Measurements from ENCODE around the gene SCAMP1.

Gene SCAMP1

GRCh38 chr5:78369680-78370079 lies 9.3 kb downstream of the SCAMP1 start:
- no peak overlapping the region for H2AFZ ChIP-seq (ENCODE audit: low read length)
- TF ChIP-seq CTCF (IDR thresholded peaks at IDR 0.05; ENCODE audit: low read length) (no peak), EZH2 (IDR thresholded peaks at IDR 0.05; ENCODE audit: borderline replicate concordance, low read length) (no peak)
- H3K9ac ChIP-seq (ENCODE audit: low read length) = no peak overlapping the region
- no peaks in the 10 kb centered on the region for H3F3A ChIP-seq (ENCODE audit: insufficient read depth, low read length)
- H3K36me3 ChIP-seq (ENCODE audit: insufficient read depth, low read length) = peaks cover 8% of the 10 kb centered on the region; the same call in 1 of the 2 replicates
- H3K27ac ChIP-seq (ENCODE audit: low read depth, low read length, poor library complexity, severe bottlenecking) = no peak overlapping the region
- H3K4me1 ChIP-seq (ENCODE audit: insufficient read depth, low read length, severe bottlenecking) = peaks cover 31% of the 10 kb centered on the region
- H3K4me3 ChIP-seq (ENCODE audit: low read depth, low read length, poor library complexity, severe bottlenecking) = no peak overlapping the region
- H3K9me2 ChIP-seq (ENCODE audit: low read depth, low read length) = no peaks in the 10 kb centered on the region
- H3K27me3 ChIP-seq (ENCODE audit: insufficient read depth, low read length) = no peaks in the 10 kb centered on the region
- no peak overlapping the region for H3K4me2 ChIP-seq (ENCODE audit: low read length)
- no peaks in the 10 kb centered on the region for H4K20me1 ChIP-seq (ENCODE audit: insufficient read depth, low read length)
- H3K9me3 ChIP-seq (ENCODE audit: low read length) = no peaks in the 10 kb centered on the region
- H3K79me2 ChIP-seq (ENCODE audit: insufficient read depth, low read length) = peaks cover 96% of the 10 kb centered on the region

- no peak overlapping the region for H3K4me3 ChIP-seq (ENCODE audit: low read depth, low read length, poor library complexity, severe bottlenecking)
- no peak overlapping the region for H2AFZ ChIP-seq (ENCODE audit: low read length)
- H3K9ac ChIP-seq (ENCODE audit: low read length) = no peak overlapping the region
- H3K79me2 ChIP-seq (ENCODE audit: insufficient read depth, low read length) = peaks cover 81% of the 10 kb centered on the region
- peaks cover 12% of the 10 kb centered on the region for H3K36me3 ChIP-seq (ENCODE audit: insufficient read depth, low read length)
- no peak overlapping the region for H3K27ac ChIP-seq (ENCODE audit: low read depth, low read length, poor library complexity, severe bottlenecking)
- no peak for TF ChIP-seq CTCF (IDR thresholded peaks at IDR 0.05; ENCODE audit: low read length)
- no peak overlapping the region for H3K4me2 ChIP-seq (ENCODE audit: low read length)
- H3K27me3 ChIP-seq (ENCODE audit: insufficient read depth, low read length) = no peaks in the 10 kb centered on the region
- H3F3A ChIP-seq (ENCODE audit: insufficient read depth, low read length) = no peaks in the 10 kb centered on the region
- no peaks in the 10 kb centered on the region for H4K20me1 ChIP-seq (ENCODE audit: insufficient read depth, low read length)
- H3K9me3 ChIP-seq (ENCODE audit: low read length) = no peaks in the 10 kb centered on the region
- H3K9me2 ChIP-seq (ENCODE audit: low read depth, low read length) = no peaks in the 10 kb centered on the region
- H3K4me1 ChIP-seq (ENCODE audit: insufficient read depth, low read length, severe bottlenecking) = peaks cover 14% of the 10 kb centered on the region
Measured at GRCh38 chr5:78373231-78373630, 12.8 kb downstream of the SCAMP1 start.

- H3K9me3 ChIP-seq (ENCODE audit: low read length) = no peaks in the 10 kb centered on the region
- H3K4me2 ChIP-seq (ENCODE audit: low read length) = no peak overlapping the region
- no peak overlapping the region for H2AFZ ChIP-seq (ENCODE audit: low read length)
- H3K4me1 ChIP-seq (ENCODE audit: insufficient read depth, low read length, severe bottlenecking) = no peaks in the 10 kb centered on the region
- no peak for TF ChIP-seq CTCF (IDR thresholded peaks at IDR 0.05; ENCODE audit: low read length)
- TF ChIP-seq EZH2 (IDR thresholded peaks at IDR 0.05; ENCODE audit: borderline replicate concordance, low read length) = no peak
- no peak overlapping the region for H3K9ac ChIP-seq (ENCODE audit: low read length)
- no peaks in the 10 kb centered on the region for H3K9me2 ChIP-seq (ENCODE audit: low read depth, low read length)
- H3F3A ChIP-seq (ENCODE audit: insufficient read depth, low read length) = no peaks in the 10 kb centered on the region
- H3K4me3 ChIP-seq (ENCODE audit: low read depth, low read length, poor library complexity, severe bottlenecking) = no peak overlapping the region
- H3K79me2 ChIP-seq (ENCODE audit: insufficient read depth, low read length) = peaks cover 73% of the 10 kb centered on the region
- H3K27ac ChIP-seq (ENCODE audit: low read depth, low read length, poor library complexity, severe bottlenecking) = no peak overlapping the region
- H3K36me3 ChIP-seq (ENCODE audit: insufficient read depth, low read length) = peaks cover 19% of the 10 kb centered on the region
- H4K20me1 ChIP-seq (ENCODE audit: insufficient read depth, low read length) = no peaks in the 10 kb centered on the region
- no peaks in the 10 kb centered on the region for H3K27me3 ChIP-seq (ENCODE audit: insufficient read depth, low read length)
Measured at GRCh38 chr5:78376315-78376714, 15.9 kb downstream of the SCAMP1 start.

Measured in OCI-LY1 (cell line).